Activated CD4-positive, alpha-beta T cell treated with anti-CD3 and anti-CD28 coated beads for 24 hours (primary cell): ENCODE results near the gene TARDBP.
"Not testable (repeated sequence)": the region's sequence is repeated elsewhere in the genome, so short reads cannot be mapped to it uniquely, and the experiment has no call there.

Experiments
- DNase-seq, 2 donors: peaks; one replicate each; pipeline ENCODE4 v3.0.0-alpha.2; 2020; ENCODE audit warnings: low read depth in 2 of 2

Gene TARDBP

GRCh38 chr1:11042995-11043874 lies 30.8 kb downstream of the TARDBP start:
- DNase-seq, result no peak

GRCh38 chr1:11044086-11044848 lies 31.8 kb downstream of the TARDBP start:
- DNase-seq, result no peak

- no peak for DNase-seq
Measured at GRCh38 chr1:11044849-11045427, 32.5 kb downstream of the TARDBP start.

GRCh38 chr1:11045428-11046269 lies 33.2 kb downstream of the TARDBP start:
- DNase-seq, result no peak

- no peak for DNase-seq
Measured at GRCh38 chr1:11046270-11046566, 33.8 kb downstream of the TARDBP start.

DNA sequence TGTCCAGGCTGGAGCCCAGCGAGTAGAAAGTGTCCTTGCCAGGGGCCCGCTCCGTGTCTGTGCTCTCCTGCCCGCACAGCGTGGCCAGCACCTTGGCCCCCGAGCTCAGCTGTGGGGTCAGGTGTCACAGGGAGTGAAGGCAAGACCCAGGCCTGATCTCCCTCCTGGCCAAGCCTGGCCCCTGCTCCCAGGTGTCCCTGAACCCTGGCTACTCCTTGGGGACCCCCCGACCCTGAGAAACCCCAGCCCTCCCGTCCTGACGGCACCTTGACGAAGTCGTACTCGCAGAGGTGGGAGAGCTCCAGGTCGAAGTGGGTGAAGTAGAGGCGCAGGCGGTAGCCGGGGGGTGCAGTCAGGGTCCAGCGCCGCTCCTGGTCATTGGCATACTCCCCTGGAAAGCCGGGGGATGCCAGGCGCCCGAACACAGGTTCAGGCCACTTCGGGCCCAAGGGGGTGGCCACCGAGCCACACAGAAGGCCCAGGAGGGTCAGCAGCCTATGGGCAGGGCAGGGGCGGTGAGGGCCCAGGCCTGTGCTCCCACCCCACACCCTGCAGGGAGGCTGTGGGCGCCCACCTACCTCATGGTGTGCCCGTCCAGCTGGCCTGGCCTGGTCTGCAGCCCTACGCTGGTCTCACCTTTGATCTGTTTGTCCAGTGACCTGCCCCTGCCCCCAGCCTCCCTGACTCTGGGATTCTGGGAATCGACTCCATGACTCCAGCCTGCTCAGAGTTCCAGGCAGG lies 34.3 kb downstream of the TARDBP start, which contains the start of gene MASP2:
MASP2 (minus strand) TSS at position 615 of the 741 bp plus-strand sequence; CDS start at position 583, 32 bp downstream.
- DNase-seq, result no peak

DNA sequence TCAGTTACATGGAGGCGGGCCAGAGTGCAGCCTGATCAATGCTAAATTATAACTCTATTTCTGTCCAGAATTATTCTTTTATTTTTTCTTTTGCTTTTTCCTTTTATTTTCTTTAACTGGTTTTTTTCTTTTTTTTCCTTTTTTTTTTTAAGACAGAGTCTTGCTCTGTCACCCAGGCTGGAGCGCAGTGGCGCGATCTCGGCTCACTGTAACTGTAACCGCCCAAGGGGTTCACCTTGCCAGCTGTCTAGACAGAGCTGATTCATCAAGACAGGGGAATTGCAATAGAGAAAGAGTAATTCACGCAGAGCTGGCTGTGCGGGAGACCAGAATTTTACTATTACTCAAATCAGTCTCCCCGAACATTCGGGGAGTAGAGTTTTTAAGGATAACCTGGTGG lies 38.7 kb downstream of the TARDBP start:
- DNase-seq, result not testable (repeated sequence)

- DNase-seq, result no peak
Measured at GRCh38 chr1:11051781-11052511, 39.5 kb downstream of the TARDBP start.

- no peak for DNase-seq
Measured at GRCh38 chr1:11052839-11053757, 40.6 kb downstream of the TARDBP start.

DNA sequence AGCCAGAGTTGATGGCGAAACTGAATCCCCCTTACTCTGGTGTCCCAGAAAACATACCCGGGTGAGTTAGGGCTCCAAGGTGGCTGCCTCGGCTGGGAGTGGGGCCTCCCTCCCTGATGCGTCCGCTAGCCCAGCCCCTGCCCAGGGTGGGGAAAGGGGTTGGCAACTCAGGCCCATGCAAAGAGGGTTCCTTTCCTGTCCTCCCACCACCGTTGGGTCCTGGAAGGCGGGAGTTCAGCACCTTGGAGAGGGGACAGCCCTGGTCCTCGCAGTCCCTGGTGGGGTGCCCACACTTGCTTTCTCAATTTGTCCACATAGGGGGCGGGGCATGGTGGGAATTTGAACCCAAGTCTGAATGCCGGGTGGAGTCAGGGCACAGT lies 41.3 kb downstream of the TARDBP start:
- DNase-seq, result no peak

DNA sequence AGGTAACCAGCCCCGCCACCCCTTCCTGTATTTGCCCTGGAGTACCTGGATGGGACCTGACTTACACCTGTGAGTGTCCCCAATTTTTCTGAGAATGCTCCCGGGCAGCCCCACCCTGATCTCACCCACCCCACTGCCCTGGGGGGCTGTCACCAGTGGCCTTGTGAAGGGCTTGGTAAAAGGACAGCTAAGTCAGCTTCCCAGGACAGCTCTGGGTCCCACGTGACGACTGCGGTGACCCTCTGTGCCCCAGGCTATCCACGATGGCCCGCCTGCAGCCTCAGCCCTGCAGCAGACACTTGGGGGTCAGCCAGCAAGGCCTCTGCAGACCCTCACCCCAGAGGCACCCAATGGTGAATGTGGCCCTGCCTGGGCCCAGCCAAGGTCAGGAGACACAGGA lies 41.7 kb downstream of the TARDBP start:
- DNase-seq, result no peak

DNA sequence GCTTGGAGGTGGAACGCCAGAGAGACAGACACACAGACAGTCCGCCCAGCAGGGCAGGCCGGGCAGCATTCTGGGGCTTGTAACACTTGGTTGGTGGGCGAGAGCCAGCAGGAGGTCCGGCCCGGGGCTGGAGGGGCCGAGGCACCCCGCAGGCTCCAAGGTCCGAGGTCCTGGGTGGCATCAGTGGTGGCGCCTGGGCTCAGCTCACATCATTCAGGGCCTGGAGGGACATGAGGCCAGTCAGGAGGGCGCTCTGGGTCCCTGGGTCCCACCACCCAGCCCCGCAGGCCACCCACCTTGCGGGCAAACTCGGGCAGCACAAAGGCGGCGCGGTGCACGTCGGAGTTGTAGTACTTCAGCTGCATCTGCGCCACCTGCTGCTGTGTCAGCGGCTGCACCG lies 42.2 kb downstream of the TARDBP start:
- DNase-seq, result no peak

- no peak for DNase-seq
Measured at GRCh38 chr1:11055676-11056075, 43.2 kb downstream of the TARDBP start.

GRCh38 chr1:11056504-11056903 lies 44.0 kb downstream of the TARDBP start:
- DNase-seq, result no peak

GRCh38 chr1:11057477-11057876 lies 45.0 kb downstream of the TARDBP start:
- no peak for DNase-seq

- DNase-seq, result no peak
Measured at GRCh38 chr1:11058026-11058425, 45.6 kb downstream of the TARDBP start.

DNA sequence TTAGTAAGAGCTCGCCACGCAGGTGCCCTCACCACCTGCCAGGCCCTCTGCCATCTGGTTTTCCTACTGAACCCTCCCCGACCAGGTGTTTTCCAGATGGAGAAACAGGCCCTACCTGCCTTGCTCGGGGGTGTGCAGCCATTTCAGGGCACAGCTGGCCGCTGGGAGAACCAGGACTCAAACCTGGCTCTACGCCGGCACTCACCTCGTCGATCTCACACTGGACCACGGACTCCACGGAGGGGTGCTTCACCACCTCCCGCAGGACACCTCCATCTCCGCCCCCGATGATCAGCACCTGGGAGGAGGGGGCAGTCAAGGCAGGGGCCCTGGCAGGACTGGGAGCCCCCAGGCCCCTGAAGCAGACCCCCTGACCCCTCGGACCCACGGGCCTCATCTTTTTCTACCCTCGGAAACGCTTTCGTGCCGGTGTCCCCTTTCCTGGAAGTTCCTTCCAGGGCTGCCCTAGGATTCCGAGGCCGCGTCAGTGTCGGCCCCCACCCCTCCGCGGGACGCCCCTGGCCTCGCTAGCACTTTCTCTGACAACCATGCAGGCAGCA lies 46.2 kb downstream of the TARDBP start:
- DNase-seq, result no peak

DNA sequence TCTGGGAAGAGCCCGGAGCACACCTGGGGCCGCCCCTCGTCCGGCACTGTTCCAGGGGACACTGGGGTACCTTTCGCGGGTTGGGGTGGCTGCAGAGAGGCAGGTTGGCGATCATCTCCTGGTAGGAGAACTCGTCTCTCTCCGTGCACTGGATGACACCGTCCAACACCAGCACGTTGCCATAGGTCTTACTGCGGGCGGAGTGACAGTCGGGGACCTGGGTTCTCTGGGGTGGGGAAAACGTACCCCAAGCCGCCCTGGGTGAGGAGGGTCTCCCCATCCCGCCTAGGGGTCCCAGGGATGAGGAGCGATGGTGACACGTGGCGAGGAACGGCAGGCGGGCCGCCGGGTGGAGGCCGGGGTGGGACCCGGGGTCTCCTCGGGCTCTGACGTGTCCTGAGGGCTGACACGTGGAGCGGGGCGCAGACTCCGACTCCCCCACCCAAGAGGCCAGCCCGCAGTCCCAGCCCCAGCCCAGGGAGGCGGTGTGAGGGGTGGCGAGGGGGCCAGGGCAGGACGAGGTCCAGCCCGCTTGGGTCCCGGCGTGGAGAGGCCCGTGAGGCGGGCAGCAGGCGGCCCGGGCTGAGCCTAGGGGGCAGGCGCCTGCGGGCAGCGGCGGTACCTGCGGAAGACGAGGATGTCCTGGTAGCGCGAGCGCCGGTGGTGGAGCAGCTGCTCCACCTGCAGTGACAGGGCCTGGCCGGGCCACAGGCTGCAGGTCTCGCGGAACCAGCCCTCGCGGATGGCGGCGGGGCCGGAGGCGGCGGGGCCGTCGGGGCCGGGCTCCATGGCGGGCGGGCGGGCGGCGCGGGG lies 46.9 kb downstream of the TARDBP start:
- DNase-seq, result no peak
